ENCODE measurements around the gene BID.

- TF ChIP-seq CTCF (IDR thresholded peaks at IDR 0.05) (no peak), POLR2AphosphoS5 (IDR thresholded peaks at IDR 0.05) (no peak), POLR2A (IDR thresholded peaks at IDR 0.05) (no peak), EP300 (IDR thresholded peaks at IDR 0.05) (no peak)
Observed at GRCh38 chr22:17705546-17705945, 68.7 kb downstream of the BID start.

Data from suprapubic skin (tissue), 4 donors.